ENCODE data around the gene SNUPN.

GRCh38 chr15:75663931-75664421 is 38.5 kb upstream of the SNUPN start:
- no peak for TF ChIP-seq ZBTB21 (CRISPR knock-in tag; IDR thresholded peaks at IDR 0.05; ENCODE audit: borderline replicate concordance)
- no peak for TF ChIP-seq NR1H2 (CRISPR knock-in tag; IDR thresholded peaks at IDR 0.05)
- TF ChIP-seq ETV6 (CRISPR knock-in tag; IDR thresholded peaks at IDR 0.05), result no peak
- TF ChIP-seq RELA (CRISPR knock-in tag; IDR thresholded peaks at IDR 0.05; ENCODE audit: borderline replicate concordance), result no peak

Data from WTC11 (cell line).